GM12878 (cell line): ENCODE measurements around the gene SPPL2B. TPM values are rescaled to one million over a fixed set of nuclear protein-coding genes. Genes with fewer than 3 reads are reported as not detected.

Source experiments
- CHD1 ChIP-seq: IDR thresholded peaks from 2 replicates; pipeline ENCODE4 v1.6.1; 2012; ENCODE audit warnings: low read depth, low read length, improper control_type of control experiment
- CHD2 ChIP-seq: IDR thresholded peaks from 2 replicates; pipeline ENCODE4 v1.6.1; 2011; ENCODE audit warnings: low read depth, low read length, improper control_type of control experiment, borderline replicate concordance
- CHD4 ChIP-seq: fragments of 200-600 bp; sonication (generic); IDR thresholded peaks from 2 replicates; pipeline ENCODE4 v1.6.1; 2016; ENCODE audit warnings: mild to moderate bottlenecking
- EED ChIP-seq: sonication (generic); IDR thresholded peaks from 2 replicates; pipeline ENCODE4 v1.6.1; 2016; ENCODE audit warnings: antibody characterized with exemption, low read depth
- ESRRA ChIP-seq: IDR thresholded peaks from 2 replicates; pipeline ENCODE4 v1.6.1; 2012; ENCODE audit warnings: mild to moderate bottlenecking, low read length, improper control_type of control experiment
- GABPA ChIP-seq: IDR thresholded peaks from 2 replicates; pipeline ENCODE4 v1.6.1; 2014; ENCODE audit warnings: antibody characterized with exemption, low read depth, mild to moderate bottlenecking, inconsistent platforms
- JUND ChIP-seq: IDR thresholded peaks from 2 replicates; pipeline ENCODE4 v1.6.1; 2012; ENCODE audit warnings: low read depth, mild to moderate bottlenecking, low read length, improper control_type of control experiment, moderate library complexity
- KAT2A ChIP-seq: conservative IDR thresholded peaks from 2 replicates; pipeline ENCODE4 v1.6.1; 2011; ENCODE audit warnings: low read depth, low read length; ENCODE audit not compliant: control insufficient read depth
- KLF5 ChIP-seq: fragments of 450-650 bp; IDR thresholded peaks from 2 replicates; pipeline ENCODE4 v1.6.1; 2014; ENCODE audit warnings: mild to moderate bottlenecking; ENCODE audit not compliant: partially characterized antibody
- LARP7 ChIP-seq: fragments of 450-650 bp; IDR thresholded peaks from 2 replicates; pipeline ENCODE4 v1.6.1; 2017; ENCODE audit warnings: mild to moderate bottlenecking
- MEF2A ChIP-seq: IDR thresholded peaks from 2 replicates; pipeline ENCODE4 v1.6.1; 2011; ENCODE audit warnings: low read depth, mild to moderate bottlenecking, low read length, moderate library complexity; ENCODE audit not compliant: insufficient read depth
- MXI1 ChIP-seq: fragments of 150-350 bp; IDR thresholded peaks from 2 replicates; pipeline ENCODE4 v1.6.1; 2011; ENCODE audit warnings: low read depth, mild to moderate bottlenecking, inconsistent platforms, low read length, improper control_type of control experiment
- MYB ChIP-seq: fragments of 150-350 bp; IDR thresholded peaks from 2 replicates; pipeline ENCODE4 v1.6.1; 2014; ENCODE audit warnings: mild to moderate bottlenecking, low read depth, low read length, borderline replicate concordance
- NFXL1 ChIP-seq: fragments of 450-650 bp; IDR thresholded peaks from 2 replicates; pipeline ENCODE4 v1.6.1; 2017; ENCODE audit warnings: antibody characterized with exemption, mild to moderate bottlenecking, borderline replicate concordance
- NRF1 ChIP-seq: conservative IDR thresholded peaks from 2 replicates; pipeline ENCODE4 v1.6.1; 2011; ENCODE audit warnings: mild to moderate bottlenecking, low read depth, low read length, improper control_type of control experiment
- RELA ChIP-seq: fragments of 450-650 bp; IDR thresholded peaks from 2 replicates; pipeline ENCODE4 v1.8.0; 2014; ENCODE audit warnings: borderline replicate concordance; ENCODE audit not compliant: partially characterized antibody
- SIX5 ChIP-seq: IDR thresholded peaks from 2 replicates; pipeline ENCODE4 v1.6.1; 2011; ENCODE audit warnings: mild to moderate bottlenecking, low read depth, low read length, moderate library complexity; ENCODE audit not compliant: severe bottlenecking
- SMAD5 ChIP-seq: IDR thresholded peaks from 2 replicates; pipeline ENCODE4 v1.6.1; 2016; ENCODE audit warnings: antibody characterized with exemption, low read depth
- STAT3 ChIP-seq: IDR thresholded peaks from 2 replicates; pipeline ENCODE4 v1.6.1; 2011; ENCODE audit warnings: low read depth, low read length, improper control_type of control experiment
- SUPT20H ChIP-seq: IDR thresholded peaks from 2 replicates; pipeline ENCODE4 v1.6.1; 2011; ENCODE audit warnings: low read depth, mild to moderate bottlenecking, low read length, moderate library complexity, borderline replicate concordance; ENCODE audit not compliant: control insufficient read depth
- SUZ12 ChIP-seq: fragments of 200-600 bp; sonication (generic); IDR thresholded peaks from one replicate; pipeline ENCODE4 v1.6.1; 2018; ENCODE audit warnings: antibody characterized with exemption, mild to moderate bottlenecking; ENCODE audit not compliant: unreplicated experiment
- TAF1 ChIP-seq: IDR thresholded peaks from 2 replicates; pipeline ENCODE4 v1.6.1; 2011; ENCODE audit warnings: mild to moderate bottlenecking, low read depth, low read length, borderline replicate concordance
- TCF7 ChIP-seq: IDR thresholded peaks from 2 replicates; pipeline ENCODE4 v1.6.1; 2014; ENCODE audit warnings: antibody characterized with exemption, borderline replicate concordance
- ZBTB33 ChIP-seq: fragments of 450-650 bp; IDR thresholded peaks from 2 replicates; pipeline ENCODE4 v1.6.1; 2017; ENCODE audit warnings: mild to moderate bottlenecking
- ZNF207 ChIP-seq: fragments of 450-650 bp; IDR thresholded peaks from 2 replicates; pipeline ENCODE4 v1.6.1; 2014; ENCODE audit warnings: antibody characterized with exemption, mild to moderate bottlenecking, borderline replicate concordance
- ZNF274 ChIP-seq: IDR thresholded peaks from one replicate; pipeline ENCODE4 v1.8.0; 2011; ENCODE audit not compliant: insufficient read length, insufficient read depth
- ZNF622 ChIP-seq: fragments of 450-650 bp; IDR thresholded peaks from 2 replicates; pipeline ENCODE4 v1.6.1; 2017; ENCODE audit warnings: mild to moderate bottlenecking, inconsistent platforms
- polyA plus RNA-seq, 11 experiments: library from polyadenylated mRNA; depleted of rRNA in 4 of 11; unstranded in 6 of 11; stranded (reverse) in 5 of 11; fragments of >200 nt; fragmentation: Nextera tagmentation in 4 of 11; fragmentation: Illumina TruSeq in 1 of 11; extraction: Ambion mirVana in 4 of 11; extraction: Trizol in 1 of 11; gene quantifications; 1 replicate in 1 of 11; 2 replicates in 10 of 11; pipeline versions ENCODE4 v1.2.1 to v1.2.3, GENCODE V29; 2011 to 2016; ENCODE audit warnings: inconsistent platforms in 2 of 11, missing spikeins in 2 of 11, low read depth in 1 of 11
- total RNA-seq, 4 experiments: library from RNA; depleted of rRNA in 3 of 4; stranded (reverse); fragments of >200 nt in 3 of 4; fragmentation: Illumina TruSeq in 1 of 4; extraction: Trizol in 1 of 4; gene quantifications; 2 replicates each; pipeline versions ENCODE4 v1.2.1 to v1.2.3, GENCODE V29; 2013 to 2021
- TF ChIP-seq, protein P1 (sequence below): fragments of 150-350 bp; IDR thresholded peaks from 2 replicates; pipeline ENCODE4 v1.6.1; 2016; ENCODE audit warnings: low read depth, low read length

Gene SPPL2B
- total and polyA plus RNA-seq, 10 of the 15 experiments (the other 5 are each of a cell fraction or from before 2014, with no cell fraction given), result 0.29 to 56.5 (median 18.3) TPM

GRCh38 chr19:2328401-2329148 is at the start of gene SPPL2B, which contains the start of gene LSM7 (continued):
- TF ChIP-seq KLF5 (peak; percentile 52), MXI1 (peak; percentile 96), LARP7 (peak; percentile 91), SIX5 (peak; percentile 35), EED (no peak), NFXL1 (no peak), RELA (no peak), CHD2 (peak; percentile 70), CHD1 (no peak; the same call in 1 of the 2 replicates), TAF1 (peak; percentile 87), ZNF622 (no peak), JUND (no peak), SUZ12 (no peak), TCF7 (no peak), ZNF274 (no peak), ZBTB33 (no peak), GABPA (no peak), CHD4 (no peak), ZNF207 (no peak), STAT3 (no peak), NRF1 (peak; percentile 99), MEF2A (no peak), ESRRA (no peak), SUPT20H (no peak), SMAD5 (no peak; the same call in 1 of the 2 replicates), MYB (0 out of 2 replicates have a peak, but pooled peaks have one; percentile 69), KAT2A (no peak)
- TF ChIP-seq, protein P1, sequence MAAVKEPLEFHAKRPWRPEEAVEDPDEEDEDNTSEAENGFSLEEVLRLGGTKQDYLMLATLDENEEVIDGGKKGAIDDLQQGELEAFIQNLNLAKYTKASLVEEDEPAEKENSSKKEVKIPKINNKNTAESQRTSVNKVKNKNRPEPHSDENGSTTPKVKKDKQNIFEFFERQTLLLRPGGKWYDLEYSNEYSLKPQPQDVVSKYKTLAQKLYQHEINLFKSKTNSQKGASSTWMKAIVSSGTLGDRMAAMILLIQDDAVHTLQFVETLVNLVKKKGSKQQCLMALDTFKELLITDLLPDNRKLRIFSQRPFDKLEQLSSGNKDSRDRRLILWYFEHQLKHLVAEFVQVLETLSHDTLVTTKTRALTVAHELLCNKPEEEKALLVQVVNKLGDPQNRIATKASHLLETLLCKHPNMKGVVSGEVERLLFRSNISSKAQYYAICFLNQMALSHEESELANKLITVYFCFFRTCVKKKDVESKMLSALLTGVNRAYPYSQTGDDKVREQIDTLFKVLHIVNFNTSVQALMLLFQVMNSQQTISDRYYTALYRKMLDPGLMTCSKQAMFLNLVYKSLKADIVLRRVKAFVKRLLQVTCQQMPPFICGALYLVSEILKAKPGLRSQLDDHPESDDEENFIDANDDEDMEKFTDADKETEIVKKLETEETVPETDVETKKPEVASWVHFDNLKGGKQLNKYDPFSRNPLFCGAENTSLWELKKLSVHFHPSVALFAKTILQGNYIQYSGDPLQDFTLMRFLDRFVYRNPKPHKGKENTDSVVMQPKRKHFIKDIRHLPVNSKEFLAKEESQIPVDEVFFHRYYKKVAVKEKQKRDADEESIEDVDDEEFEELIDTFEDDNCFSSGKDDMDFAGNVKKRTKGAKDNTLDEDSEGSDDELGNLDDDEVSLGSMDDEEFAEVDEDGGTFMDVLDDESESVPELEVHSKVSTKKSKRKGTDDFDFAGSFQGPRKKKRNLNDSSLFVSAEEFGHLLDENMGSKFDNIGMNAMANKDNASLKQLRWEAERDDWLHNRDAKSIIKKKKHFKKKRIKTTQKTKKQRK, result no peak
